Spleen (tissue), 11 donors: Measurements from ENCODE around the gene CUL5. TPM values are rescaled to one million over a fixed set of nuclear protein-coding genes. Genes with fewer than 3 reads are reported as not detected.

Experiments used
- DNase-seq: peaks from one replicate; pipeline ENCODE4 v3.0.0-alpha.2; 2020
- H3K27ac ChIP-seq, 8 donors: fragments of 200-600 bp; sonication (generic) in 7 of 8; 1 replicate in 4 of 8; 2 replicates in 4 of 8; pipeline versions ENCODE4 v1.5.0 to v1.8.0; 2016 to 2021; ENCODE audit warnings: inconsistent platforms in 4 of 8, mild to moderate bottlenecking in 4 of 8, moderate library complexity in 1 of 8
- H3K27me3 ChIP-seq, 7 donors: fragments of 200-600 bp; sonication (generic) in 6 of 7; replicated peaks in 1 of 7; 1 replicate in 4 of 7; 2 replicates in 3 of 7; pipeline versions ENCODE4 v1.5.0 to v1.8.0; 2016 to 2021; ENCODE audit warnings: inconsistent platforms in 3 of 7, mild to moderate bottlenecking in 1 of 7
- H3K36me3 ChIP-seq, 6 donors: fragments of 200-600 bp; sonication (generic) in 5 of 6; 1 replicate in 4 of 6; 2 replicates in 2 of 6; pipeline versions ENCODE4 v1.5.0 to v1.8.0; 2016 to 2021; ENCODE audit warnings: inconsistent platforms in 2 of 6
- H3K4me1 ChIP-seq, 6 donors: fragments of 200-600 bp; sonication (generic) in 5 of 6; 1 replicate in 3 of 6; 2 replicates in 3 of 6; pipeline versions ENCODE4 v1.5.0 to v1.8.0; 2016 to 2021; ENCODE audit warnings: inconsistent platforms in 3 of 6
- H3K4me3 ChIP-seq, 8 donors: fragments of 200-600 bp; sonication (generic) in 7 of 8; 1 replicate in 4 of 8; 2 replicates in 4 of 8; pipeline versions ENCODE4 v1.5.0 to v1.8.0; 2016 to 2021; ENCODE audit warnings: inconsistent platforms in 4 of 8, mild to moderate bottlenecking in 4 of 8, moderate library complexity in 2 of 8
- H3K9me3 ChIP-seq, 8 donors: fragments of 200-600 bp; sonication (generic) in 7 of 8; 1 replicate in 4 of 8; 2 replicates in 4 of 8; pipeline versions ENCODE4 v1.5.0 to v1.8.0; 2016 to 2021; ENCODE audit warnings: inconsistent platforms in 4 of 8
- POLR2A ChIP-seq, 3 donors: fragments of 450-650 bp; IDR thresholded peaks; one replicate each; pipeline ENCODE4 v1.5.1; 2017; ENCODE audit warnings: antibody characterized with exemption in 3 of 3, mild to moderate bottlenecking in 1 of 3
- POLR2AphosphoS5 ChIP-seq, 3 donors: sonication (generic); formaldehyde crosslinking; IDR thresholded peaks; one replicate each; pipeline ENCODE4 v1.5.1; 2017; ENCODE audit warnings: antibody characterized with exemption in 3 of 3
- WGBS, 5 donors: extraction: QIAGEN DNeasy Blood & Tissue Kit in 3 of 5; methylation state at CpG; one replicate each; pipeline versions ENCODE4 v1.1.5 to v1.1.7; 2013 to 2018; 5-methylcytosine and 5-hydroxymethylcytosine counted together
- intact Hi-C: fragments of 100-400 bp; cut with DNase I; formaldehyde crosslinking; loops from one replicate; pipeline ENCODE4 v1.15.0; 2023; ENCODE audit warnings: low total_unique reads
- polyA plus RNA-seq, 3 donors: library from polyadenylated mRNA; stranded (reverse); fragments of 200-250 nt; gene quantifications; one replicate each; pipeline ENCODE4 v1.2.1, GENCODE V29; 2013
- total RNA-seq, 7 donors: library from RNA; depleted of rRNA in 3 of 7; stranded (reverse); fragments of >200 nt in 3 of 7; fragmentation: NEBNext Ultra II Directional in 4 of 7; extraction: Animal tissue kit (Norgen Biotek cat#: 25700) in 4 of 7; gene quantifications; one replicate each; pipeline versions ENCODE4 v1.1.0 to v1.2.1, GENCODE V29; 2016 to 2021
- TF ChIP-seq, protein P1 (sequence below), 11 experiments: fragments of 200-600 bp in 7 of 11; fragments of 450-650 bp in 4 of 11; sonication (generic) in 4 of 11; IDR thresholded peaks in 8 of 11; conservative IDR thresholded peaks in 3 of 11; 1 replicate in 7 of 11; 2 replicates in 4 of 11; pipeline versions ENCODE4 v1.4.0 to v1.8.0; 2016 to 2021; ENCODE audit warnings: antibody characterized with exemption in 11 of 11, inconsistent platforms in 4 of 11, mild to moderate bottlenecking in 1 of 11
- donor health status: healthy with polysubstance abuse.
- donor health status: DM: no; HTN: no; CAD: no; lungs with moderate emphysema.
- donor health status: DM: no; HTN: no; CAD: no.
- donor health status: Bipolar disorder and iron deficiency.
- donor health status: healthy.
- donor health status: DM: no; HTN: no; CAD: no.
- donor health status: DM: yes; HTN: yes; CAD: no.

The CUL5 gene
- total and polyA plus RNA-seq, 10 donors = 5.5 to 42.7 (median 35.6) TPM

GRCh38 chr11:107963091-107963490 is 45.6 kb upstream of the CUL5 start:
- Histone ChIP-seq H3K27ac (no peak overlapping the region), H3K9me3 (no peaks in the 10 kb centered on the region), H3K4me1 (peaks cover 0 to under 1% (median 0%) of the 10 kb centered on the region in 6 donors), H3K27me3 (no peaks in the 10 kb centered on the region), H3K36me3 (no peaks in the 10 kb centered on the region), H3K4me3 (no peak overlapping the region)
- TF ChIP-seq POLR2A (IDR thresholded peaks at IDR 0.05) (no peak), POLR2AphosphoS5 (IDR thresholded peaks at IDR 0.05) (no peak)
- TF ChIP-seq, protein P1, sequence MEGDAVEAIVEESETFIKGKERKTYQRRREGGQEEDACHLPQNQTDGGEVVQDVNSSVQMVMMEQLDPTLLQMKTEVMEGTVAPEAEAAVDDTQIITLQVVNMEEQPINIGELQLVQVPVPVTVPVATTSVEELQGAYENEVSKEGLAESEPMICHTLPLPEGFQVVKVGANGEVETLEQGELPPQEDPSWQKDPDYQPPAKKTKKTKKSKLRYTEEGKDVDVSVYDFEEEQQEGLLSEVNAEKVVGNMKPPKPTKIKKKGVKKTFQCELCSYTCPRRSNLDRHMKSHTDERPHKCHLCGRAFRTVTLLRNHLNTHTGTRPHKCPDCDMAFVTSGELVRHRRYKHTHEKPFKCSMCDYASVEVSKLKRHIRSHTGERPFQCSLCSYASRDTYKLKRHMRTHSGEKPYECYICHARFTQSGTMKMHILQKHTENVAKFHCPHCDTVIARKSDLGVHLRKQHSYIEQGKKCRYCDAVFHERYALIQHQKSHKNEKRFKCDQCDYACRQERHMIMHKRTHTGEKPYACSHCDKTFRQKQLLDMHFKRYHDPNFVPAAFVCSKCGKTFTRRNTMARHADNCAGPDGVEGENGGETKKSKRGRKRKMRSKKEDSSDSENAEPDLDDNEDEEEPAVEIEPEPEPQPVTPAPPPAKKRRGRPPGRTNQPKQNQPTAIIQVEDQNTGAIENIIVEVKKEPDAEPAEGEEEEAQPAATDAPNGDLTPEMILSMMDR (IDR thresholded peaks at IDR 0.05 in 8 of 11, conservative IDR thresholded peaks at IDR 0.05 in 3 of 11) = no peak
- intact Hi-C loops = no loop called here
- DNase-seq = no peak
- 73 to 88% (median 79%) methylated on average over 8 of the region's 8 CpGs for WGBS, 5 donors

GRCh38 chr11:107969219-107969618 is 39.5 kb upstream of the CUL5 start:
- intact Hi-C loops = no loop called here
- Histone ChIP-seq H3K27ac (no peak overlapping the region), H3K4me1 (no peaks in the 10 kb centered on the region), H3K4me3 (no peak overlapping the region), H3K9me3 (no peaks in the 10 kb centered on the region), H3K27me3 (no peaks in the 10 kb centered on the region), H3K36me3 (no peaks in the 10 kb centered on the region)
- TF ChIP-seq POLR2A (IDR thresholded peaks at IDR 0.05) (no peak), POLR2AphosphoS5 (IDR thresholded peaks at IDR 0.05) (no peak)
- TF ChIP-seq, protein P1 (IDR thresholded peaks at IDR 0.05 in 8 of 11, conservative IDR thresholded peaks at IDR 0.05 in 3 of 11) = no peak
- DNase-seq = no peak

- TF ChIP-seq, protein P1 (IDR thresholded peaks at IDR 0.05 in 8 of 11, conservative IDR thresholded peaks at IDR 0.05 in 3 of 11) = no peak
- TF ChIP-seq POLR2AphosphoS5 (IDR thresholded peaks at IDR 0.05) = no peak
- no peak for TF ChIP-seq POLR2A (IDR thresholded peaks at IDR 0.05)
- Histone ChIP-seq H3K9me3 (no peaks in the 10 kb centered on the region), H3K4me1 (no peaks in the 10 kb centered on the region), H3K27ac (no peak overlapping the region), H3K36me3 (no peaks in the 10 kb centered on the region), H3K4me3 (no peak overlapping the region), H3K27me3 (no peaks in the 10 kb centered on the region)
- DNase-seq = no peak
- intact Hi-C loops = no loop called here
- 79 to 91% (median 87%) methylated on average over 5 of the region's 5 CpGs for WGBS, 5 donors
Observed at GRCh38 chr11:107970049-107970448, 38.6 kb upstream of the CUL5 start.

DNA sequence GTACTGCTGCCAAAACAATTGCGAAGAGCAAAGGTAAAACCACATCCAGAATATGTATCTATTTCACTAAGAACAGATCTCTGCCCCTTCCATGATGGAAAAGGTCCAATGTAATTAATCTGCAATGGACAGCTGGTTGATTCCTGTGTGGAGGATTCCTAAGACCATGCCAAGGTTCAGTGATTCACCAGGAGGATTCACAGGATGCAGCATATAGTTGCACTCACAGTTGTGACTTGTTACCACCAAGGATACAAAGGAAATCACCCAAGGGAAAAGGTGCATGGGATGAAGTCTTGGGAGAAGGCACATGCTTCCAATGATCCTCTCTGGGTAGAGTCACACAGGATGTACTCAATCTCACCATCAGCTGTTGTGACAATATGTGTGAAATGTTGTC is 35.1 kb upstream of the CUL5 start:
- Histone ChIP-seq H3K27ac (no peak overlapping the region), H3K27me3 (no peaks in the 10 kb centered on the region), H3K4me3 (no peak overlapping the region), H3K9me3 (no peaks in the 10 kb centered on the region), H3K4me1 (no peaks in the 10 kb centered on the region), H3K36me3 (no peaks in the 10 kb centered on the region)
- TF ChIP-seq POLR2A (IDR thresholded peaks at IDR 0.05) (no peak), POLR2AphosphoS5 (IDR thresholded peaks at IDR 0.05) (no peak)
- TF ChIP-seq, protein P1 (IDR thresholded peaks at IDR 0.05 in 8 of 11, conservative IDR thresholded peaks at IDR 0.05 in 3 of 11) = no peak
- intact Hi-C loops = no loop called here
- no peak for DNase-seq
- WGBS, 5 donors = 87 to 100% (median 92%) methylated on average over 1 of the region's 1 CpG
